GM12801 (cell line): Measurements from ENCODE around the gene KLRK1.
"Not testable (repeated sequence)": the region's sequence is repeated elsewhere in the genome, so short reads cannot be mapped to it uniquely, and the experiment has no call there.

Source experiments
- TF ChIP-seq, protein P1 (sequence below): IDR thresholded peaks from one replicate; pipeline ENCODE4 v1.5.1; 2011; ENCODE audit warnings: control low read depth; ENCODE audit not compliant: insufficient read length; ENCODE audit errors: extremely low read depth

Gene KLRK1

DNA sequence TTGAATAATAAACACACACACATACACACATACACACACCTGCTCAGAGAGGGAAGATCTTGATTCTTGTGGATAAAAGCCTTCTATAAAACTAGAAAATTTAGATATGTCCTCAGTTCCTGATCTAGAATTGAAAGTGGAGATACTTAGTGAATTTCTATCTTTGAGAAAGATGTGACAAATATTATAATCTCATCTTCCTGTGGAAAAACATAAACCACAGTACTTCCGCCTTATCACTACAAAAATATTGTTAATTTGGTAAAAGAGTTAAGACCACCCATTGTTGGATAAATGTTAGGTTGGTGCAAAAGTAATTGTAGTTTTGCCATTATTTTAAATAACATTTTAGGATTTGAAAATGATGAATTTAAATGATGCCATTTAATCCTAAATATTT is at the start of gene KLRK1:
Gene KLRK1 (minus strand): TSS at position 138 of the 400 bp plus-strand sequence. CDS start 1,231 bp downstream, outside the sequence.
- TF ChIP-seq, protein P1, sequence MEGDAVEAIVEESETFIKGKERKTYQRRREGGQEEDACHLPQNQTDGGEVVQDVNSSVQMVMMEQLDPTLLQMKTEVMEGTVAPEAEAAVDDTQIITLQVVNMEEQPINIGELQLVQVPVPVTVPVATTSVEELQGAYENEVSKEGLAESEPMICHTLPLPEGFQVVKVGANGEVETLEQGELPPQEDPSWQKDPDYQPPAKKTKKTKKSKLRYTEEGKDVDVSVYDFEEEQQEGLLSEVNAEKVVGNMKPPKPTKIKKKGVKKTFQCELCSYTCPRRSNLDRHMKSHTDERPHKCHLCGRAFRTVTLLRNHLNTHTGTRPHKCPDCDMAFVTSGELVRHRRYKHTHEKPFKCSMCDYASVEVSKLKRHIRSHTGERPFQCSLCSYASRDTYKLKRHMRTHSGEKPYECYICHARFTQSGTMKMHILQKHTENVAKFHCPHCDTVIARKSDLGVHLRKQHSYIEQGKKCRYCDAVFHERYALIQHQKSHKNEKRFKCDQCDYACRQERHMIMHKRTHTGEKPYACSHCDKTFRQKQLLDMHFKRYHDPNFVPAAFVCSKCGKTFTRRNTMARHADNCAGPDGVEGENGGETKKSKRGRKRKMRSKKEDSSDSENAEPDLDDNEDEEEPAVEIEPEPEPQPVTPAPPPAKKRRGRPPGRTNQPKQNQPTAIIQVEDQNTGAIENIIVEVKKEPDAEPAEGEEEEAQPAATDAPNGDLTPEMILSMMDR, result no peak

DNA sequence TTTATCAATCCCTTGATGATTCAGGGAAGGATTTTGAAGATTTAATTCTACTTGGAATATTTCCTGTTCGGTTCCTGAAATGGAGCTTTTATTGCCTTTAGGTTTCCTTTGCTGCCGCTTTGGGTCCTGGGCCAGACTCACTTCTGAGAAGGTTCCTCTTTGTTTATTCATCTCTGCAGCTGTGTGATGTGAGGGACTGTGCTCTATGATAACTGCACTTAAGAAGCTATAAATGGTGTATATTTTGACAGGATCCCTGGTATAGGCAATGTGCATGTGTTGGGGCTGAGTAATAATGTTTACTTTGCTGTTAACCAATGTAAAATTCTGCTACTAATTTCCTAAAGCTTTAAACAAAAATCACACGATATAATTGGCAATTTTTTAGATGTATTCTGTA is 46.0 kb upstream of the KLRK1 start, which contains the start of gene KLRC2:
Gene KLRC2 (minus strand): TSS at position 195 of the 400 bp plus-strand sequence. CDS start 24 bp downstream, at position 171.
- TF ChIP-seq, protein P1, result not testable (repeated sequence)

DNA sequence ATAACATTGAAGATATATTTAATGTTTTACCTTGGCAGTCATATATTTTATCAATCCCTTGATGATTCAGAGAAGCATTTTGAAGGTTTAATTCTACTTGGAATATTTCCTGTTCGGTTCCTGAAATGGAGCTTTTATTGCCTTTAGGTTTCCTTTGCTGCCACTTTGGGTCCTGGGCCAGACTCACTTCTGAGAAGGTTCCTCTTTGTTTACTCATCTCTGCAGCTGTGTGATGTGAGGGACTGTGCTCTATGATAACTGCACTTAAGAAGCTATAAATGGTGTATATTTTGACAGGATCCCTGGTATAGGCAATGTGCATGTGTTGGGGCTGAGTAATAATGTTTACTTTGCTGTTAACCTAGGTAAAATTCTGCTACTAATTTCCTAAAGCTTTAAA is 30.5 kb upstream of the KLRK1 start, which contains the start of gene KLRC3:
Gene KLRC3 (minus strand): TSS at position 262 of the 400 bp plus-strand sequence. CDS start 45 bp downstream, at position 217.
- TF ChIP-seq, protein P1, result not testable (repeated sequence)

DNA sequence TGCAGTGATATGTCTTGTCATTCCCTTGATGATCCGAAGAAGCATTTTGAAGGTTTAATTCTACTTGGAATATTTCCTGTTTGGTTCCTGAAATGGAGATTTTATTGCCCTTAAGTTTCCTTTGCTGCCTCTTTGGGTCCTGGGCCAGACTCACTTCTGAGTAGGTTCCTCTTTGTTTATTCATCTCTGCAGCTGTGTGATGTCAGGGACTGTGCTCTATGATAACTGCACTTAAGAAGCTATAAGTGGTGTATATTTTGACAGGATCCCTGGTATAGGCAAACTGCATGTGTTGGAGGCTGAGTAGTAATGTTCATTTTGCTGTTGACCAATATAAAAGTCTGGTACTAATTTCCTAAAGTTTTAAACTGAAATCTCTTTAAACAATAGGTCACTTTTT is 19.6 kb upstream of the KLRK1 start, which contains the start of gene KLRC4:
Gene KLRC4 (minus strand): TSS at position 366 of the 400 bp plus-strand sequence. CDS start 182 bp downstream, at position 184.
- TF ChIP-seq, protein P1, result no peak

DNA sequence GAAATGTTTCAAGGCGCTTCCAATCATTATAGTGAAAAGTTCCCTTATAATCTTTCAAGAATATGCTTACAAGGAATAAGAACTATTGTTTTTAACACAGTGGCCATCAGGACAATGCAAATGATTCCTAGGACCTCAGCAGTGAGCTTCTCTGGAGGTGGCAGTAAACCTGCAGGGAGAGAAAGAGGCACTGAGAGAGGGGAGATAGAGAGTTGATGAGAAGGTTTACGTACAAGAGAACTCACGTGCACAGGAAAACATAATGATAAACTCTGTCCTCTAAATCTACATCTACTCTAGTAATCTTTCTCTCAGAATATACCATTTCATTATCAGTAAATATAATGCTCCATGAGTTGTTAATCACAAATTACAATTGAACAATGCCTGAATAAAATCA is 19.0 kb upstream of the KLRK1 start:
- TF ChIP-seq, protein P1, result no peak

DNA sequence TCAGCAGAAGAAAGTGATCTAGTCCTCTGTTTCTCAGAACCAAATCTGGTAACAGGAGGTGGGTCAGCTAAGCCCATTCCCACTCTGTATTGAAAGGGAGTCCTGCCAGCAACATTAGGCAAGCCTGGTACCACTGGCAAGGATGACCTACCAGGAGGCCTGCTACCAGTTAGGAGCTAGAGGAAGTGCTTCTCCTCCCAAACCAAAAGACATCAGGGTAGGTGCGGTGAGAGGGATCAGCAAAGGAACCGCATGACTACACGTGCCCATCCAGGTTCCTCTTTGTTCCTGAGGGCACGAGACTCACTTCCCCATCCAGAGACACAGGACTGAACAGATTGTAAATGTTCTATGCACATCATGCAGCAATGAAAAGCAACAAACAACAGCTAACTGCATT is 16.9 kb upstream of the KLRK1 start:
- TF ChIP-seq, protein P1, result no peak

DNA sequence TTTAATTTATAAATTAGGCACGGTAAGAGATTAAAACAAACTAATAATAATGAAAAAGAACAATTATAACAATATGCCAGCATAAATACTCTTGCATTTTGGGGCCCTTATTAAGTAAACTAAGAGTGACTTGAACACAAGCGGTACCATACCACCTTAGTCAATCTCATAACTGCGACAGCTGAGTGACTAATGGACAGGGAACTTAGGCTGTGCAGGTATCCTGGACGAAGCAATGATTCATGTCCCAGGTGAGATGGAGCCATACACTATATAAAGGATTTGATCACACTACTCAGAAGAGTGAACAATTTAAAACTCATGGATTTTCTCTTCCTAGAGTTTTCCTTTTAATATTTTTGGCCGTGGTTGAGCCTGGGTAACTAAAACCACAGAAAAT is 15.5 kb upstream of the KLRK1 start:
- TF ChIP-seq, protein P1, result no peak
